GM23248 (cell line): ENCODE data around the gene FOXL3. TPM values are rescaled to one million over a fixed set of nuclear protein-coding genes. Genes with fewer than 3 reads are reported as not detected.
"Not testable (repeated sequence)": the region's sequence is repeated elsewhere in the genome, so short reads cannot be mapped to it uniquely, and the experiment has no call there.

Experiments used
- DNase-seq: peaks from one replicate; pipeline ENCODE4 v3.0.0-alpha.2; 2015
- H2AFZ ChIP-seq: fragments of 200-600 bp; sonication (generic); 2 replicates; pipeline ENCODE4 v1.6.1; 2016; ENCODE audit warnings: antibody characterized with exemption
- H3F3A ChIP-seq: fragments of 200-600 bp; sonication (generic); 2 replicates; pipeline ENCODE4 v1.6.1; 2016; ENCODE audit warnings: mild to moderate bottlenecking, antibody characterized with exemption, mixed run types; ENCODE audit not compliant: insufficient read depth
- H3K27ac ChIP-seq: fragments of 200-600 bp; sonication (generic); 2 replicates; pipeline ENCODE4 v1.5.1; 2016; ENCODE audit warnings: mild to moderate bottlenecking
- H3K27me3 ChIP-seq: fragments of 200-600 bp; sonication (generic); replicated peaks from 2 replicates; pipeline ENCODE4 v1.6.1; 2016; ENCODE audit warnings: mild to moderate bottlenecking; ENCODE audit not compliant: insufficient read depth
- H3K36me3 ChIP-seq: fragments of 200-600 bp; sonication (generic); 2 replicates; pipeline ENCODE4 v1.6.1; 2016; ENCODE audit warnings: low read depth, mild to moderate bottlenecking
- H3K4me1 ChIP-seq: fragments of 200-600 bp; sonication (generic); 2 replicates; pipeline ENCODE4 v1.6.1; 2016; ENCODE audit warnings: mild to moderate bottlenecking; ENCODE audit not compliant: insufficient read depth
- H3K4me2 ChIP-seq: fragments of 200-600 bp; sonication (generic); one replicate; pipeline ENCODE4 v1.6.1; 2016; ENCODE audit warnings: mild to moderate bottlenecking; ENCODE audit not compliant: unreplicated experiment
- H3K4me3 ChIP-seq: fragments of 200-600 bp; sonication (generic); 2 replicates; pipeline ENCODE4 v1.5.1; 2016; ENCODE audit warnings: mild to moderate bottlenecking
- H3K79me2 ChIP-seq: fragments of 200-600 bp; sonication (generic); 2 replicates; pipeline ENCODE4 v1.6.1; 2016; ENCODE audit warnings: mild to moderate bottlenecking; ENCODE audit not compliant: insufficient read depth
- H3K9ac ChIP-seq: fragments of 200-600 bp; sonication (generic); 2 replicates; pipeline ENCODE4 v1.6.1; 2016; ENCODE audit warnings: mild to moderate bottlenecking
- H3K9me2 ChIP-seq: fragments of 200-600 bp; sonication (generic); 2 replicates; pipeline ENCODE4 v1.6.1; 2016; ENCODE audit warnings: mixed run types, mild to moderate bottlenecking, moderate library complexity; ENCODE audit not compliant: insufficient read depth
- H3K9me3 ChIP-seq: fragments of 200-600 bp; sonication (generic); one replicate; pipeline ENCODE4 v1.6.1; 2017; ENCODE audit warnings: low read depth
- H4K20me1 ChIP-seq: fragments of 200-600 bp; sonication (generic); 2 replicates; pipeline ENCODE4 v1.6.0; 2016; ENCODE audit not compliant: insufficient read depth
- EZH2 ChIP-seq: fragments of 200-600 bp; sonication (generic); IDR thresholded peaks from 2 replicates; pipeline ENCODE4 v1.6.1; 2018; ENCODE audit warnings: antibody characterized with exemption, mild to moderate bottlenecking; ENCODE audit not compliant: insufficient read depth, poor library complexity, severe bottlenecking
- EZH2phosphoT487 ChIP-seq: fragments of 200-600 bp; sonication (generic); IDR thresholded peaks from 2 replicates; pipeline ENCODE4 v1.6.1; 2018; ENCODE audit warnings: antibody characterized with exemption, moderate library complexity, mild to moderate bottlenecking, low read depth; ENCODE audit not compliant: insufficient read depth
- WGBS, 2 experiments: methylation state at CpG; one replicate each; pipeline ENCODE4 v1.1.6; 2015 to 2017; ENCODE audit warnings: low lambda C conversion rate in 2 of 2, low coverage in 1 of 2; ENCODE audit errors: missing lambda C conversion rate in 2 of 2; 5-methylcytosine and 5-hydroxymethylcytosine counted together
- in situ Hi-C: fragments of 300-500 bp; cut with MboI; formaldehyde crosslinking; loops from 2 replicates; pipeline ENCODE4 v1.15.0; 2020
- polyA plus RNA-seq: library from polyadenylated mRNA; unstranded; fragments of >200 nt; fragmentation: Nextera tagmentation; extraction: Ambion mirVana; gene quantifications from 2 replicates; pipeline ENCODE4 v1.2.1, GENCODE V29; 2016
- total RNA-seq: library from RNA; depleted of rRNA; stranded (reverse); fragments of >200 nt; shearing (Covaris generic); gene quantifications from 2 replicates; pipeline ENCODE4 v1.2.3, GENCODE V29; 2014

Gene FOXL3
- total and polyA plus RNA-seq, 2 experiments from 2014 or later = not detected

- 1 to 4% methylated on average over 14 to 17 of the region's 17 CpGs for WGBS, 2 experiments
- Histone ChIP-seq H3K4me1 (no peaks in the 10 kb centered on the region), H3K4me2 (peak overlapping the region; percentile 48), H3K27ac (no peak overlapping the region), H3K4me3 (no peak overlapping the region), H4K20me1 (no peaks in the 10 kb centered on the region), H3K79me2 (no peaks in the 10 kb centered on the region), H3K36me3 (no peaks in the 10 kb centered on the region), H3K9me2 (no peaks in the 10 kb centered on the region), H3K9me3 (no peaks in the 10 kb centered on the region), H3K9ac (no peak overlapping the region; the same call in 1 of the 2 replicates), H2AFZ (no peak overlapping the region), H3F3A (peaks cover 14% of the 10 kb centered on the region; the same call in 1 of the 2 replicates), H3K27me3 (peaks cover 8% of the 10 kb centered on the region)
- in situ Hi-C loops = no loop called here
- peak; percentile 48 for DNase-seq
- no peak for TF ChIP-seq EZH2phosphoT487
- no peak for TF ChIP-seq EZH2
Observed at GRCh38 chr7:333393-333764, 43.4 kb downstream of the FOXL3 start.

DNA sequence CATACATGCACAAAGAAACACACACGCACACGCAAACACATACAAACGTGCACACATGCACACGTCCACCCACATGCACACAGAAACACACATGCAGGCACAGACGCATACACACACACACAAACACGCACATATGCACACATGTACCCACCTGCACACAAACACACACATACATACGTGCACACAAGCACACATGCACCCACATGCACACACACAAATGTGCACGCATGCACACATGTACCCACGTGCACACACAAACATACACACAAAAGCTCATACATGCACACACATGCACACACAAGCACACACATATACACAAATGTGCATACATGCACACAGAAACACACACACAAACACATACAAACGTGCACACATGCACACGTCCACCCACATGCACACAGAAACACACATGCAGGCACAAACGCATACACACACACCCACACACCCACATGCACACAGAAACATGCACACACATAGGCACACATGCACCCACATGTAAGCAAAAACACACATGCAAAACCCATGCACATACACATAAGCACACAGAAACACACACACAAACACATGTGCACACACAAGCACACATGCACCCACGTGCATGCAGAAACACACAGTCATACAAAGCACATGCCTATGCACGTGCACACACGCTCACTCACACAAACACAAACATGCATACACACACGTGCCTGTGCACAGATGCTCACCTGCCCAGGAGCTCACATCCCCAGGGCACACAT is 44.8 kb downstream of the FOXL3 start:
- 69 to 76% methylated on average over 16 of the region's 16 CpGs for WGBS, 2 experiments
- Histone ChIP-seq H3K79me2 (no peaks in the 10 kb centered on the region), H3K27ac (no peak overlapping the region), H3K9me3 (no peaks in the 10 kb centered on the region), H4K20me1 (no peaks in the 10 kb centered on the region), H3K9ac (no peak overlapping the region), H3K27me3 (peaks cover 9% of the 10 kb centered on the region; the same call in 1 of the 2 replicates), H3K4me3 (no peak overlapping the region), H3F3A (peaks cover 14% of the 10 kb centered on the region; the same call in 1 of the 2 replicates), H3K9me2 (no peaks in the 10 kb centered on the region), H3K36me3 (no peaks in the 10 kb centered on the region), H2AFZ (no peak overlapping the region), H3K4me1 (no peaks in the 10 kb centered on the region), H3K4me2 (no peak overlapping the region)
- in situ Hi-C loops = no loop called here
- TF ChIP-seq EZH2 (no peak), EZH2phosphoT487 (no peak)
- DNase-seq = no peak

DNA sequence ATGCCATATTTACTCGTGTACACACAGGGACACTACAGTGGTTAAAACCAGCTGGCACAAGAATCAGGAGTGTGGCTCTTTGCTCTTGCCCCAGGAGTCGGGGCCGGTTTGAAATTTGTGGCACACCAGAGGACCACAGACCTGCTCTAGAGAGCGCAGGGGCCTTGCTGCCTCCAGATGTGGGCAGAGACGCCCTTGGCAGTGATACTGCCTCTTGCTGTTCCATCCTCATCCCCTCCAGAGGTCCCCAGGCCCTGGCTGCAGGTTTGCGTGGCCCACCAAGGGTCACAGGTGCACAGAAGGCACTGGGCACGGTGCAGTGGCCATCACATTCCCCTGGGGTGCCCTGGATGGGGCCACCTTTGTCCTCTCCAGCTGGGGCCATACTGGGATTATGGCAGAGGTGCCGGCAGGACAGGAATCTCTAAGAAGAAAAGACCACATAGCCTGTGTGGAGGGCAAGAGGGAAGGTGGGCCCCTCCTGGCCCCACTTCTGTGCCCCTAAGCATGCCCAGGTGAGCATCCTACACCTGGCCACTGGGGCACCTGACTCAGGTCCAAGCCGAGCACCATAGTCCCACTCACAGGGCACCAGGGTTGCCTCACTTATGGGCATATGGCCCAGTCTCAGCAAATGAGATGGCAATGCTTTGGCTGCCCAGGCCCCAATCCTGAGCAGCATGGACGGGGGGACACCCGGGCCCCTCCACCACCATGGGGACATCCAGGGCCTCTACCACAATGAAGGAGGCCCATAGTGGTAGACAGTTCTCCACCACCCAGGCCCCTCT is 45.6 kb downstream of the FOXL3 start:
- Histone ChIP-seq H3K36me3 (no peaks in the 10 kb centered on the region), H3K4me1 (no peaks in the 10 kb centered on the region), H3K79me2 (no peaks in the 10 kb centered on the region), H3K9me3 (no peaks in the 10 kb centered on the region), H4K20me1 (no peaks in the 10 kb centered on the region), H3K9me2 (no peaks in the 10 kb centered on the region), H3K4me2 (no peak overlapping the region), H3K9ac (no peak overlapping the region), H3K27me3 (peaks cover 14% of the 10 kb centered on the region; the same call in 1 of the 2 replicates), H2AFZ (no peak overlapping the region), H3K27ac (no peak overlapping the region), H3K4me3 (no peak overlapping the region), H3F3A (peaks cover 14% of the 10 kb centered on the region; the same call in 1 of the 2 replicates)
- no peak for TF ChIP-seq EZH2phosphoT487
- no peak for TF ChIP-seq EZH2
- DNase-seq = no peak
- WGBS, 2 experiments = 55 to 65% methylated on average over 11 of the region's 11 CpGs
- in situ Hi-C loops = no loop called here

DNA sequence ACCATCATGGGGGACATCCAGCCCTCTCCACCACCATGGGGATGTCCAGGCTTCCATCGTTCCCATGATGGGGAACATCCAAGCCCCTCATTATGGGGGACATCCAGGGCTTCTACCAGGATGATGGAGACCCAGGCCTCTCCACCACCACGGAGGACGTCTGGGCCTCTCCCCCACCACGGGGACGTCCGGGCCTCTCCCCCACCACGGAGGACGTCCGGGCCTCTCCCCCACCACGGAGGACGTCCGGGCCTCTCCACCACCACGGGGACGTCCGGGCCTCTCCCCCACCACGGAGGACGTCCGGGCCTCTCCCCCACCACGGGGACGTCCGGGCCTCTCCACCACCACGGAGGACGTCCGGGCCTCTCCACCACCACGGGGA is 46.2 kb downstream of the FOXL3 start:
- H3K4me1 ChIP-seq, H3K9me2 ChIP-seq, in situ Hi-C loops, H3K4me3 ChIP-seq, H3K36me3 ChIP-seq, H3K9me3 ChIP-seq, DNase-seq, H3K9ac ChIP-seq, H4K20me1 ChIP-seq, H3K79me2 ChIP-seq, H3K4me2 ChIP-seq, H2AFZ ChIP-seq, H3K27ac ChIP-seq: not testable (repeated sequence)
- H3F3A ChIP-seq = peaks cover 14% of the 10 kb centered on the region; the same call in 1 of the 2 replicates
- 65 to 67% methylated on average over 2 to 25 of the region's 25 CpGs for WGBS, 2 experiments
- H3K27me3 ChIP-seq = peaks cover 18% of the 10 kb centered on the region; the same call in 1 of the 2 replicates
